ENCODE data around the gene PIP4K2A.

Gene PIP4K2A

DNA sequence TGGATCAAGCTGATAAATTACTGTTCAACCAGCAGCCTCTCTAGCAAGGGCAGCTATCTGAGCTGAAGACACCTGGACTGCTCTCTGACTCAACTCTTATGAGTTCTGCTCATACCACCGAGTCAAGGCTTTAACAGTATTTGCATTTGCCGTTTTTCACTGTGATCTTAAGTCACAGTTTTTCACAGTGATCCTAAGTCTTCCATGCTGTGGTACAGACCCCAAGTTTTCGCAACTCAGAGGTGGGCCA, 31.3 kb downstream of the PIP4K2A start:
- Histone ChIP-seq H3K56ac (ENCODE audit: low read length) (no peak overlapping the region), H3K79me2 (ENCODE audit: control insufficient read depth, insufficient read depth, low read length) (peaks cover 22% of the 10 kb centered on the region), H3K9ac (ENCODE audit: low read length) (no peak overlapping the region), H3K4me3 (ENCODE audit: low read length) (no peak overlapping the region), H3K23ac (ENCODE audit: low read length) (no peak overlapping the region), H3K36me3 (ENCODE audit: control insufficient read depth, insufficient read depth, low read length) (no peaks in the 10 kb centered on the region), H2BK5ac (ENCODE audit: low read length) (no peak overlapping the region), H2AK5ac (ENCODE audit: low read length) (no peak overlapping the region), H3K4ac (ENCODE audit: low read depth, low read length) (no peak overlapping the region), H2BK15ac (replicated peaks; ENCODE audit: low read depth) (no peak overlapping the region), H4K8ac (ENCODE audit: low read depth, low read length) (no peak overlapping the region), H3K18ac (ENCODE audit: low read length) (no peak overlapping the region), H3K27me3 (ENCODE audit: insufficient read depth, low read length, poor library complexity) (no peaks in the 10 kb centered on the region), H4K5ac (ENCODE audit: low read length) (no peak overlapping the region), H3K4me2 (ENCODE audit: low read length) (no peak overlapping the region), H3K27ac (ENCODE audit: low read depth, low read length) (no peak overlapping the region), H3K4me1 (ENCODE audit: control insufficient read depth, low read depth, low read length) (no peaks in the 10 kb centered on the region), H2BK120ac (ENCODE audit: low read depth, low read length) (no peak overlapping the region), H3K79me1 (ENCODE audit: low read length) (peaks cover 14% of the 10 kb centered on the region)
- WGBS (ENCODE audit: extremely low coverage, insufficient coverage, low lambda C conversion rate) = no CpG with 5 or more reads among the region's 3 CpGs
- no peak for DNase-seq

GRCh38 chr10:22682237-22683139, 31.9 kb downstream of the PIP4K2A start:
- H3K27me3 ChIP-seq (ENCODE audit: insufficient read depth, low read length, poor library complexity) = no peaks in the 10 kb centered on the region
- H3K23ac ChIP-seq (ENCODE audit: low read length) = no peak overlapping the region
- no peak overlapping the region for H3K4ac ChIP-seq (ENCODE audit: low read depth, low read length)
- H3K36me3 ChIP-seq (ENCODE audit: control insufficient read depth, insufficient read depth, low read length) = no peaks in the 10 kb centered on the region
- no peak overlapping the region for H4K5ac ChIP-seq (ENCODE audit: low read length)
- no peak overlapping the region for H2BK5ac ChIP-seq (ENCODE audit: low read length)
- H3K79me2 ChIP-seq (ENCODE audit: control insufficient read depth, insufficient read depth, low read length) = peaks cover 22% of the 10 kb centered on the region
- H3K4me3 ChIP-seq (ENCODE audit: low read length) = no peak overlapping the region
- no peak overlapping the region for H2BK120ac ChIP-seq (ENCODE audit: low read depth, low read length)
- H3K79me1 ChIP-seq (ENCODE audit: low read length) = peaks cover 14% of the 10 kb centered on the region
- H3K4me1 ChIP-seq (ENCODE audit: control insufficient read depth, low read depth, low read length) = no peaks in the 10 kb centered on the region
- no peak overlapping the region for H3K9ac ChIP-seq (ENCODE audit: low read length)
- H2AK5ac ChIP-seq (ENCODE audit: low read length) = no peak overlapping the region
- H3K56ac ChIP-seq (ENCODE audit: low read length) = no peak overlapping the region
- DNase-seq = no peak
- H3K18ac ChIP-seq (ENCODE audit: low read length) = no peak overlapping the region
- H2BK15ac ChIP-seq (replicated peaks; ENCODE audit: low read depth) = no peak overlapping the region
- H3K27ac ChIP-seq (ENCODE audit: low read depth, low read length) = no peak overlapping the region
- H4K8ac ChIP-seq (ENCODE audit: low read depth, low read length) = no peak overlapping the region
- no peak overlapping the region for H3K4me2 ChIP-seq (ENCODE audit: low read length)
- WGBS (ENCODE audit: extremely low coverage, insufficient coverage, low lambda C conversion rate) = no CpG with 5 or more reads among the region's 6 CpGs

GRCh38 chr10:22681783-22682183, 32.6 kb downstream of the PIP4K2A start:
- Histone ChIP-seq H3K4ac (ENCODE audit: low read depth, low read length) (no peak overlapping the region), H4K5ac (ENCODE audit: low read length) (no peak overlapping the region), H2BK120ac (ENCODE audit: low read depth, low read length) (no peak overlapping the region), H2AK5ac (ENCODE audit: low read length) (no peak overlapping the region), H2BK5ac (ENCODE audit: low read length) (no peak overlapping the region), H3K23ac (ENCODE audit: low read length) (no peak overlapping the region), H3K27me3 (ENCODE audit: insufficient read depth, low read length, poor library complexity) (no peaks in the 10 kb centered on the region), H3K18ac (ENCODE audit: low read length) (no peak overlapping the region), H3K4me3 (ENCODE audit: low read length) (no peak overlapping the region), H3K4me1 (ENCODE audit: control insufficient read depth, low read depth, low read length) (no peaks in the 10 kb centered on the region), H3K56ac (ENCODE audit: low read length) (no peak overlapping the region), H3K79me1 (ENCODE audit: low read length) (peaks cover 14% of the 10 kb centered on the region), H2BK15ac (replicated peaks; ENCODE audit: low read depth) (no peak overlapping the region), H3K9ac (ENCODE audit: low read length) (no peak overlapping the region), H3K4me2 (ENCODE audit: low read length) (no peak overlapping the region), H3K79me2 (ENCODE audit: control insufficient read depth, insufficient read depth, low read length) (peaks cover 21% of the 10 kb centered on the region), H3K27ac (ENCODE audit: low read depth, low read length) (no peak overlapping the region), H3K36me3 (ENCODE audit: control insufficient read depth, insufficient read depth, low read length) (no peaks in the 10 kb centered on the region), H4K8ac (ENCODE audit: low read depth, low read length) (no peak overlapping the region)
- DNase-seq = no peak
- no CpG with 5 or more reads among the region's 4 CpGs for WGBS (ENCODE audit: extremely low coverage, insufficient coverage, low lambda C conversion rate)

GRCh38 chr10:22681301-22681700, 33.1 kb downstream of the PIP4K2A start:
- no peak for DNase-seq
- H3K27ac ChIP-seq (ENCODE audit: low read depth, low read length) = no peak overlapping the region

GRCh38 chr10:22679608-22680007, 34.8 kb downstream of the PIP4K2A start:
- no peak overlapping the region for H3K23ac ChIP-seq (ENCODE audit: low read length)
- H3K36me3 ChIP-seq (ENCODE audit: control insufficient read depth, insufficient read depth, low read length) = no peaks in the 10 kb centered on the region

More at GRCh38 chr10:22681301-22681700, 33.1 kb downstream of the PIP4K2A start:
- H3K4me1 ChIP-seq (ENCODE audit: control insufficient read depth, low read depth, low read length) = no peaks in the 10 kb centered on the region
- H3K9ac ChIP-seq (ENCODE audit: low read length) = no peak overlapping the region
- no peak overlapping the region for H3K4me3 ChIP-seq (ENCODE audit: low read length)
- H3K27me3 ChIP-seq (ENCODE audit: insufficient read depth, low read length, poor library complexity) = no peaks in the 10 kb centered on the region
- peaks cover 21% of the 10 kb centered on the region for H3K79me2 ChIP-seq (ENCODE audit: control insufficient read depth, insufficient read depth, low read length)
- H2BK5ac ChIP-seq (ENCODE audit: low read length) = no peak overlapping the region
- H3K56ac ChIP-seq (ENCODE audit: low read length) = no peak overlapping the region
- peaks cover 14% of the 10 kb centered on the region for H3K79me1 ChIP-seq (ENCODE audit: low read length)
- peak overlapping the region; percentile 41 for H3K18ac ChIP-seq (ENCODE audit: low read length)
- no peak overlapping the region for H4K5ac ChIP-seq (ENCODE audit: low read length)
- no peak overlapping the region for H4K8ac ChIP-seq (ENCODE audit: low read depth, low read length)
- no peak overlapping the region for H2BK15ac ChIP-seq (replicated peaks; ENCODE audit: low read depth)
- H3K4ac ChIP-seq (ENCODE audit: low read depth, low read length) = no peak overlapping the region
- no peak overlapping the region for H2AK5ac ChIP-seq (ENCODE audit: low read length)
- H3K23ac ChIP-seq (ENCODE audit: low read length) = no peak overlapping the region
- no peaks in the 10 kb centered on the region for H3K36me3 ChIP-seq (ENCODE audit: control insufficient read depth, insufficient read depth, low read length)
- WGBS (ENCODE audit: extremely low coverage, insufficient coverage, low lambda C conversion rate) = no CpG with 5 or more reads among the region's 1 CpG
- H2BK120ac ChIP-seq (ENCODE audit: low read depth, low read length) = no peak overlapping the region
- H3K4me2 ChIP-seq (ENCODE audit: low read length) = no peak overlapping the region

DNA sequence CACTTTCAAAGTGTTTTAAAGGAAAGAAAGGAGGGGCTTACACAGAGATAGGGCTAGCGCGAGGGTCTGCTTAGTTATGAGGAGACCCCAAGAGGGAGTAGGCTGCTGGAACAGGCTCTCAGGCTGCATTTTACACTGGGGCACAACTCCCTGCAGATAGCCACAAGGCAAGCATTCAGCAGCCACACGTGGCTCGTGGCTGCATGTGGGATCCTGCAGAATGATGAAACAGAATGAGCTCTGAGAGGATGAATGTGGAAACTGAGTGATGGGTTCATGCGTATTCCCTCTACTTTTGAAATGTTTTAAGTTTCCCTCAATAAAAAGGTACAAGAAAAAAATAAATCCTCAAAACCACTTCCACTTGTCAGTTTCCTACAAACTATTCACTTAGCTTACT, 37.0 kb downstream of the PIP4K2A start:
- H3K4me2 ChIP-seq (ENCODE audit: low read length) = no peak overlapping the region
- H2BK120ac ChIP-seq (ENCODE audit: low read depth, low read length) = no peak overlapping the region
- H2BK5ac ChIP-seq (ENCODE audit: low read length) = no peak overlapping the region
- no peak overlapping the region for H4K8ac ChIP-seq (ENCODE audit: low read depth, low read length)
- H3K56ac ChIP-seq (ENCODE audit: low read length) = no peak overlapping the region
- H2AK5ac ChIP-seq (ENCODE audit: low read length) = no peak overlapping the region
- peaks cover 17% of the 10 kb centered on the region for H3K79me2 ChIP-seq (ENCODE audit: control insufficient read depth, insufficient read depth, low read length)
- H4K5ac ChIP-seq (ENCODE audit: low read length) = no peak overlapping the region
- no peaks in the 10 kb centered on the region for H3K4me1 ChIP-seq (ENCODE audit: control insufficient read depth, low read depth, low read length)
- H3K18ac ChIP-seq (ENCODE audit: low read length) = no peak overlapping the region
- H3K4ac ChIP-seq (ENCODE audit: low read depth, low read length) = no peak overlapping the region
- H3K27me3 ChIP-seq (ENCODE audit: insufficient read depth, low read length, poor library complexity) = no peaks in the 10 kb centered on the region
- no peak overlapping the region for H3K23ac ChIP-seq (ENCODE audit: low read length)
- no peaks in the 10 kb centered on the region for H3K36me3 ChIP-seq (ENCODE audit: control insufficient read depth, insufficient read depth, low read length)
- H3K79me1 ChIP-seq (ENCODE audit: low read length) = peaks cover 9% of the 10 kb centered on the region
- DNase-seq = no peak
- WGBS (ENCODE audit: extremely low coverage, insufficient coverage, low lambda C conversion rate) = no CpG with 5 or more reads among the region's 5 CpGs
- no peak overlapping the region for H3K9ac ChIP-seq (ENCODE audit: low read length)
- no peak overlapping the region for H3K27ac ChIP-seq (ENCODE audit: low read depth, low read length)
- H3K4me3 ChIP-seq (ENCODE audit: low read length) = no peak overlapping the region
- no peak overlapping the region for H2BK15ac ChIP-seq (replicated peaks; ENCODE audit: low read depth)

More at GRCh38 chr10:22679608-22680007, 34.8 kb downstream of the PIP4K2A start:
- Histone ChIP-seq H4K8ac (ENCODE audit: low read depth, low read length) (no peak overlapping the region), H2BK5ac (ENCODE audit: low read length) (no peak overlapping the region), H3K18ac (ENCODE audit: low read length) (no peak overlapping the region), H3K4me3 (ENCODE audit: low read length) (no peak overlapping the region), H3K27ac (ENCODE audit: low read depth, low read length) (no peak overlapping the region), H3K27me3 (ENCODE audit: insufficient read depth, low read length, poor library complexity) (no peaks in the 10 kb centered on the region), H2BK120ac (ENCODE audit: low read depth, low read length) (no peak overlapping the region), H3K4ac (ENCODE audit: low read depth, low read length) (no peak overlapping the region), H2AK5ac (ENCODE audit: low read length) (no peak overlapping the region), H4K5ac (ENCODE audit: low read length) (no peak overlapping the region), H3K9ac (ENCODE audit: low read length) (no peak overlapping the region), H3K4me1 (ENCODE audit: control insufficient read depth, low read depth, low read length) (no peaks in the 10 kb centered on the region), H3K56ac (ENCODE audit: low read length) (no peak overlapping the region), H3K79me2 (ENCODE audit: control insufficient read depth, insufficient read depth, low read length) (peaks cover 14% of the 10 kb centered on the region), H3K4me2 (ENCODE audit: low read length) (no peak overlapping the region), H3K79me1 (ENCODE audit: low read length) (peaks cover 10% of the 10 kb centered on the region), H2BK15ac (replicated peaks; ENCODE audit: low read depth) (no peak overlapping the region)
- DNase-seq = no peak
- no CpG with 5 or more reads among the region's 1 CpG for WGBS (ENCODE audit: extremely low coverage, insufficient coverage, low lambda C conversion rate)
